Measurements from ENCODE around the gene NTF3.
A peak's percentile ranks its signal among the peaks of the same experiment; 100 is the strongest.

The NTF3 gene

GRCh38 chr12:5433081-5433844 lies 1.4 kb downstream of the NTF3 start:
- no peak for DNase-seq

GRCh38 chr12:5433845-5434646 lies 2.1 kb downstream of the NTF3 start:
- no peak for DNase-seq

DNA sequence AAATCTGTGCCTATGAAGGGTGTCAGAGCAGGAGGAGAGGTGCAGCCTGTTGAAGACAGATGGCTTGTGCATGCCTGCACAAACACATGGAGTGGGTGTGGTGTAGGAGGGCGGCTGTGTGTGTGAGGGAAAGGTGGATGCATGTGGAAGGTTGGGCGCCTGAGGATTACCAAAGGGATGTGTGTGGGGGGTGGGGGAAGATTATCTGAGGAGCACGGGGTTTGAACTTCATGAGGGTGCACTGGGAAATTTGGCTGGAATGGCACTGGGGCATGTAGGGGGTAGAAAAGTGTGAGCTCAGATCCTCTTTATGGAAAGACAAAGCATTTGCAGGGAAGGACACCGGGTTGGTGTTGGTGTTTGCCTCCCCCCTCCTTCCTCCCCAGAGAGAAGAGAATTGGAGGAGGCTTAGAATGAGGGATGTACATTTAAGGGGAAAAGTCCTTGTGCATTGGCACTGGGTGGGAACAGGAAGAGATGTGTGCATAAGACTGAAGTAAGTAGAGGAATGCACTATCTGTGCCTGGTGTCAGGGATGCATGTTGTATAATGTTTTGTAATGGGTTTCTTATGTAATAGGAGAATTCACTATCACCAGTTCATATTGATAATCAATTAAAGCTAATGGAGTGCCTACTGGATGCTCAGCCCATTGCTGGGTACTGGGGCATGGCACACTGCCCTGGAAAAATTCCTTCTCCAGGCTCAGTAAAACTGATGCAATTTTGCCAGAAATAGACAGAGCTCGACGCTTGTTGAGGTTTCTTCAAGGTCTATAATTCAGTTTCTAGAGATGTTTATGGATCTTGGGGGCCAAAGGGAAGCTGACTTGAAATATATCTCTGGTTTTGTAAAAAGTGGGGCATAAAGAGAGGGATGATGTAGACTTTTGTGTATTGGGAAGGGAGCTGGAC lies 3.0 kb downstream of the NTF3 start:
- DNase-seq: no peak

DNA sequence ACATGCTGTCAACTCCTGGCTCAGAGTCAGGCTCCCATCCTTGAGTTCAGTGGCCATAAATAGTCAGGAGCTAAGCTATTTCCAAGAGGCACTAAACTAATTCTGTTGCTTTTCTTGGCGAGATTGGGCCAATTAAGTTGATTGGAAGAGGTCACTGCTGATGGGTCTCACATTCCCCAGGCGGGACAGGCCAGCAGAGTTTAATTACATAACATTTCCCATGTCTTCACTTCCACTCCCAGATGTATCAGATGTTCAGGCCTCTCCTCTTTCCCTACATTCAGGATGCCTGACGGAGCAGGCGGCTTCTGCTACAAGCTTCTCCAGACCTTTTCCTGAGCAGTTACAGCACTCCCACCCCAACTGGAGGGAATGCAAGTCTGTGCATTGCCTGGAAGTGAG lies 5.3 kb downstream of the NTF3 start:
- DNase-seq: no peak

- no peak for DNase-seq
Observed at GRCh38 chr12:5437589-5437988, 5.7 kb downstream of the NTF3 start.

- no peak for DNase-seq
Observed at GRCh38 chr12:5438671-5439200, 6.8 kb downstream of the NTF3 start.

DNA sequence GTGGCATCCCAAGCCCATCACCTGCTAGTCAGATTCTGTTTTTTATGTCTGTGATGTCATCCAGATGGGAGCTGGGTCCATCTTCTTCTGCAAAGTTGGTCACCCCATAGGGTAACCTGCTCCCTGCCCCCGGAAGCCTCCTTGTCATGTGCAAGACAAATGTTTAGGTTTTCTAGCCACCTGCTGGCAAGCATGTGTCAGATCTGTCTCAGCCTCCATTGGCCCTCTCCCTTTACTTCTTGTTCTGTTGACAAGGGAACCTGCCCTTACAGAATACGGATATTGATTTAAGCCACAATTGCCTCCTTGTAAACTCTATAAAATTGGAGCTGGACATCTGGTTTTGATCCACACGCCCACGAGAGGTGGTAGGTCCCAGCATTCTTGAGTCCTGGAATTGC lies 7.5 kb downstream of the NTF3 start:
- no peak for DNase-seq

GRCh38 chr12:5439788-5440300 lies 7.9 kb downstream of the NTF3 start:
- DNase-seq: no peak

- DNase-seq: no peak
Observed at GRCh38 chr12:5440978-5441377, 9.1 kb downstream of the NTF3 start.

- DNase-seq: no peak
Observed at GRCh38 chr12:5441497-5442236, 9.8 kb downstream of the NTF3 start.

GRCh38 chr12:5442251-5443006 lies 10.5 kb downstream of the NTF3 start:
- peak; percentile 30 for DNase-seq

DNA sequence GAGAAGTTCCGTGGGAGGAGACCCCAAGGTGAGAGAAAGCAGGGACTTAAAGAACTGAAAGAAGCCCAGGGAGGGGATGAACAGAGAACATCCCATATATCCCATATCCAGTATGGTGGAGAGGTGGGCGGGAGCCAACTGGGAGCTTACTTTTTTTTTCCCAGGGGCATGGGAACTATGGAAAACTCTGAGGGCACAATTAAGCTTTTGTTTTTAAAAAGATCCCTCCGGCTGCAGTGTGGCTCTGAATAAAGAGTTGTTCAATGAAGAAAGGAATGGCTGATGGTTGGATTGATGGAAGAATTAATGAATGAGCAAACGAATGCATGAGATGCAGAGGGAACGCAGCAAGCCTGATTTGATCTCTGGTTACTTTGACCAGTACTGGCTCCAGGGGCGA lies 12.6 kb downstream of the NTF3 start:
- no peak for DNase-seq

DNA sequence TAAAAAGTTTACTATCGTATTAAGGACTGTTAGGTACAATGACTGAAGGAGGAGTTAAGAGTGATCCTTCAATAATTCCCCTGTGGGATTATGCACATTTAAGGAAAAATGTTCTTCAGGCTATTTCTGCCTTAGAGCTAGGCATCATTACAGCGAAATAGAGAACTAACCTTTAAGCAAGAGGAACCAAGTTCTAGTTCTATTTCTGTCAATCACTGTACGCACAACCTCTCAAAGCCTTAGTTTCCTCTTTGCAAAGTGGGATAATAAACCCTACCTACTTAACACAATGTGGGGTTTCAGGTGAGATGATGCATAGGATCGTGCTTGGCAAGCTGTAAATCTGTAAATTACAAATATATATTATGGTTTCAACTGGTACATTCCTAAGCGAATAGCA lies 15.4 kb downstream of the NTF3 start:
- DNase-seq: no peak

DNA sequence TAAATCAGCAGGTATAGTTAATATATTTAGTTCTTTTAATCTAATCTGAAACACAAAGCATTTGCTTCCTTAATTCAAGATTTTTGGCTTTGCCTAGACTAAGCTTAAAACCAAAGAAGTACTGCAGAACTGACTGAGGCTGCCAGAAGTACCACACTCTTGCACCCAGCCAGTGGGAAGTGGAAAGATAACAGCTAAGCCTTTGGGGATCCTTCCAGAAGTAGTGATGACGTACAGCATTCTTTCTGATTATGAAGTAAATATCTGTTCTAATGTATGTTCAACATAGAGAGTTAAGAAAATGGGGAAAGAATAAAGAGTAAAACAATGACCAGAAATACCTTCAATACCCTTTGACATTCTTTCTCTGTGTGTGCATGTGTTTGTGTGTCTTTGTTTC lies 19.3 kb downstream of the NTF3 start:
- no peak for DNase-seq

DNA sequence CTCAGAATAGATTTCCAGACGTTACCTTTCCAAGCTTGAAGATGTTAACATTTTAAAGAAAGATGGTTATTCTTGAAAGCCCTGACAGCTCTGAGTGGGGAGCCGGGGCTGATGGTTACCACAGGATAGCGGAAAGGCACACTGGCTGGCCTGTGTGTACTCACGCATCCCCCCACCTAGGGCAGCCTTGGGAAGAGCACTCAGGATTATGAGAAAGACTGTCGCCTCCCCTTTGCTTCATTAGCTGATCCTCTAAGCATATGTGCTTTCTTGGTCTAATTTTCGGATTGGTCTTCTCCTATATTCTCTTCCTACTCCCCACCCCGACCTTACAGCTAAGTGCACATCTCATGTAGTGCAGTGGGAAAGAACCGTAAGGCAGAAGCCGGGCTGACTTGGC lies 20.7 kb downstream of the NTF3 start:
- no peak for DNase-seq

DNA sequence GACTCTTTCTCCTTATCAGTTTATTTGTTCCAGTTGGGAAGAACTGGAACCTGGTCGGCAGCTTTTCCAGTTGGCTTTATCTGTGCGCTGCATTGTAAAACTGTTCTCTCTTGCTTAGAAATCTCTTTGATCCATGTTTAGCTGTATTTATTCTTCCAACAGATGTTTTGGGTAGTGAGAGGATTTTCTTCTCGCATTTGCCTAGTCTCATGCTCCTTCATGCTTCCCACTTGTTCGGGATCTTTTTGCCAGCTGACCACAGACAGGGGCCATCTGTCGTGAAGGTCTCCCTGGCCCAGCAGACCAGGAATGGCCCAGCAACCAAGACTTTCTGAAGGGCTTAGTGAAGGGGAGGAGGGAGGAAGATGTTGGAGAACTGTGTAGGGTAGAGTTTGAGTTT lies 21.6 kb downstream of the NTF3 start:
- no peak for DNase-seq

DNA sequence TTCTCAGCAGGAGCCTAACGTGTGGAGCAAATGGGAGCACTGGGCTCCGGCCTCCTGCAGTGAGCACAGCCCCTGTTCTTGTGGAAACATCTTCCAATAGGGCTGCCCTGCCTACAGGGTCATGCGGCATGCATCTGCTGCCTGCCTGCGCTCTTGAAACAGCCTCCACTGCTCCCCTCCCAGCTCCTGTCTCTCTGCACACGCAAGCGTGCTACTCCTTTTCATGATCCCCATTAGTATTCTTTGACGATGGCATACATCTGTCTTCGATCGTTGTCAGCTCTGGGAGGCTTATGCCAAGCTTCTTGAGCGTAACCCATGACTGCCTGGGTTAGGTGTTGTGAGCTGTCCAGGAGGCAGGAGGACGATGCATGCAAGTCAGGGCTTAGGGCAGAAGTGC lies 23.1 kb downstream of the NTF3 start:
- no peak for DNase-seq

DNA sequence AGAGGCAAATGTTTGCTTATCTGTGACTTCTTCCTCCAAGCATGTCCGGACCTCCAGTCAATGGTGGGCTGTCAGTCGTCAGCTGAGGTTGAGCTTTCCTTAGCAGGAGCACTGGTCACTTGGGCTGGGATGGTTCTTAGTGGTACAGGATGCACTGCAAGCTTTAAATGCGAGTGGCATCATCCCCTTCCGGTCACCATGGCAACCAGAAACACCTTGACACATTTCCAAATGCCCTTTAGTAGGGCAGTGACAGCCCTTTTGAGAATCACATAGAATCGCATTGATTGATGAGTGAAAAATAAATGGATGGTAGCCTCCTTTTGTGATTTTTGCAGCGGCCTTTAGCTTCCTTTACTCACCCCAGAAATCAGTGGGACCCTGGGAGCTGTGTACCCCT lies 24.1 kb downstream of the NTF3 start:
- no peak for DNase-seq

DNA sequence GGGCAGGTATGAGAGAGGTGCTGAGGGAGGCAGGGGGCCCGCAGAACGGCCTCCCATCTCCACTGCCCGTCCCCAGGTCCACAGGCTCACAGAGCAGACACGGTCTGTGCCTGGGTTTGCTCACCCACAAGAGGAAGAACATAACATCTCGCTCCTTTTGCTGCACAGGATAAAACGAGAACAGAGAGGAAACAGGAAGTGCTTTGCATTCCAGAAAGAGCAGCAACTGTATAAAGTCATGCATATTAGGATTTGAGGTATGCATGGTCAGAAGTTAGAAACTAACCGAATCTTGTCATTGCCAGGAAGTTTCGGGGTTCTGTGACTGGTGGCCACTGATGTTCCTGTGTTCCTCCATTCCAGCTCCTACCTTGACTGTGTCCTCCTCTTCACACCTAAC lies 25.0 kb downstream of the NTF3 start:
- DNase-seq: no peak

GRCh38 chr12:5458229-5459050 lies 26.5 kb downstream of the NTF3 start:
- DNase-seq: no peak

Data from NCI-H1092 (cell line).